ENCODE data around the gene CECR2. TPM values are rescaled to one million over a fixed set of nuclear protein-coding genes. Genes with fewer than 3 reads are reported as not detected.

The CECR2 gene
- polyA plus RNA-seq, 1 of the 3 experiments (the other 2 are of a cell fraction), result not detected

- no peak for TF ChIP-seq REST (IDR thresholded peaks at IDR 0.05; ENCODE audit: low read depth, low read length)
- TF ChIP-seq GABPA (IDR thresholded peaks at IDR 0.05; ENCODE audit: low read depth), result no peak
- TF ChIP-seq IRF3 (IDR thresholded peaks at IDR 0.05; ENCODE audit: low read depth, low read length), result no peak
- no peak for TF ChIP-seq TEAD4 (IDR thresholded peaks at IDR 0.05; ENCODE audit: borderline replicate concordance, insufficient read depth)
- no peak for TF ChIP-seq USF1 (IDR thresholded peaks at IDR 0.05; ENCODE audit: borderline replicate concordance, low read depth)
- TF ChIP-seq FOXM1 (IDR thresholded peaks at IDR 0.05; ENCODE audit: low read depth), result no peak
- TF ChIP-seq USF2 (IDR thresholded peaks at IDR 0.05; ENCODE audit: borderline replicate concordance, low read depth, low read length), result no peak
- TF ChIP-seq MEF2A (IDR thresholded peaks at IDR 0.05; ENCODE audit: borderline replicate concordance, low read depth), result no peak
Observed at GRCh38 chr22:17373855-17374254, 4.6 kb downstream of the CECR2 start (continued).

- no peak overlapping the region for H3K4me2 ChIP-seq
- H3K9ac ChIP-seq, result no peak overlapping the region
- WGBS (ENCODE audit: low lambda C conversion rate), result 27% methylated on average over 11 of the region's 11 CpGs
- H3K27ac ChIP-seq (ENCODE audit: low read depth in 2 of 2, low read length in 1 of 2), result no peak overlapping the region
- no peak overlapping the region for H2AFZ ChIP-seq (ENCODE audit: low read depth)
- POLR2A ChIA-PET, result no interaction called here
- H3K4me1 ChIP-seq (ENCODE audit: control insufficient read depth in 1 of 2, insufficient read depth in 2 of 2, low read depth in 1 of 2, low read length in 1 of 2), result no peaks in the 10 kb centered on the region
- H3K9me3 ChIP-seq, result no peaks in the 10 kb centered on the region
- H3K27me3 ChIP-seq (ENCODE audit: insufficient read depth), result peaks cover 71% of the 10 kb centered on the region
- H3K36me3 ChIP-seq (replicated peaks in 1 of 2; ENCODE audit: control insufficient read depth in 1 of 2, insufficient read depth in 2 of 2, low read length in 1 of 2), result no peaks in the 10 kb centered on the region
- TF ChIP-seq ELF1 (IDR thresholded peaks at IDR 0.05) (no peak), CTCF (IDR thresholded peaks at IDR 0.05) (no peak)
- H3K4me3 ChIP-seq (ENCODE audit: low read depth in 2 of 2, low read length in 1 of 2), result no peak overlapping the region
- no peaks in the 10 kb centered on the region for H3F3A ChIP-seq (replicated peaks; ENCODE audit: insufficient read depth)
- H3K9me2 ChIP-seq, result no peaks in the 10 kb centered on the region
- no peak for DNase-seq
- no peaks in the 10 kb centered on the region for H3K79me2 ChIP-seq (ENCODE audit: insufficient read depth)
- no peaks in the 10 kb centered on the region for H4K20me1 ChIP-seq (ENCODE audit: insufficient read depth)
- CTCF ChIA-PET, result interaction anchor here (1.6 kb wide), 1 partner anchor 13 kb away, joined by 3 read pairs; no protein-coding TSS in a partner anchor
Observed at GRCh38 chr22:17375914-17376614, 6.8 kb downstream of the CECR2 start.
